Chondrocyte (in vitro differentiated cells): ENCODE measurements around the gene TSHZ2. TPM values are rescaled to one million over a fixed set of nuclear protein-coding genes. Genes with fewer than 3 reads are reported as not detected.

Experiments used
- DNase-seq: peaks from one replicate; pipeline ENCODE4 v3.0.0; 2021; ENCODE audit warnings: mixed read lengths, low spot score
- H3K27ac Mint-ChIP-seq: one replicate; pipeline ENCODE4 v1.8.0; 2021; ENCODE audit warnings: mild to moderate bottlenecking, moderate library complexity, mixed read lengths; ENCODE audit not compliant: unreplicated experiment
- H3K27me3 Mint-ChIP-seq: 2 replicates; pipeline ENCODE4 v1.8.0; 2021; ENCODE audit warnings: low read depth, mixed read lengths
- H3K36me3 Mint-ChIP-seq: 2 replicates; pipeline ENCODE4 v1.8.0; 2021; ENCODE audit warnings: low read depth, mixed read lengths
- H3K4me1 Mint-ChIP-seq: 2 replicates; pipeline ENCODE4 v1.8.0; 2021; ENCODE audit warnings: low read depth, mild to moderate bottlenecking, mixed read lengths
- H3K4me3 Mint-ChIP-seq: one replicate; pipeline ENCODE4 v1.8.0; 2021; ENCODE audit warnings: mild to moderate bottlenecking, moderate library complexity, mixed read lengths; ENCODE audit not compliant: unreplicated experiment
- H3K9me3 Mint-ChIP-seq: 2 replicates; pipeline ENCODE4 v1.8.0; 2021; ENCODE audit warnings: low read depth, mixed read lengths
- total RNA-seq: library from RNA; stranded (reverse); gene quantifications from 3 replicates; pipeline ENCODE4 v1.2.1, GENCODE V29; 2021
- TF ChIP-seq, protein P1 (sequence below): fragments of 200-600 bp; sonication (generic); IDR thresholded peaks from 2 replicates; pipeline ENCODE4 v1.5.0; 2021; ENCODE audit warnings: antibody characterized with exemption, mild to moderate bottlenecking, moderate library complexity

Gene TSHZ2
- total RNA-seq, 1 donor from 2014 or later, result 0.37 TPM

- Mint-ChIP-seq H3K9me3 (peaks cover 16% of the 10 kb centered on the region), H3K27ac (no peak overlapping the region), H3K4me3 (no peak overlapping the region), H3K4me1 (no peaks in the 10 kb centered on the region), H3K36me3 (no peaks in the 10 kb centered on the region), H3K27me3 (peaks cover 2% of the 10 kb centered on the region)
- TF ChIP-seq, protein P1, sequence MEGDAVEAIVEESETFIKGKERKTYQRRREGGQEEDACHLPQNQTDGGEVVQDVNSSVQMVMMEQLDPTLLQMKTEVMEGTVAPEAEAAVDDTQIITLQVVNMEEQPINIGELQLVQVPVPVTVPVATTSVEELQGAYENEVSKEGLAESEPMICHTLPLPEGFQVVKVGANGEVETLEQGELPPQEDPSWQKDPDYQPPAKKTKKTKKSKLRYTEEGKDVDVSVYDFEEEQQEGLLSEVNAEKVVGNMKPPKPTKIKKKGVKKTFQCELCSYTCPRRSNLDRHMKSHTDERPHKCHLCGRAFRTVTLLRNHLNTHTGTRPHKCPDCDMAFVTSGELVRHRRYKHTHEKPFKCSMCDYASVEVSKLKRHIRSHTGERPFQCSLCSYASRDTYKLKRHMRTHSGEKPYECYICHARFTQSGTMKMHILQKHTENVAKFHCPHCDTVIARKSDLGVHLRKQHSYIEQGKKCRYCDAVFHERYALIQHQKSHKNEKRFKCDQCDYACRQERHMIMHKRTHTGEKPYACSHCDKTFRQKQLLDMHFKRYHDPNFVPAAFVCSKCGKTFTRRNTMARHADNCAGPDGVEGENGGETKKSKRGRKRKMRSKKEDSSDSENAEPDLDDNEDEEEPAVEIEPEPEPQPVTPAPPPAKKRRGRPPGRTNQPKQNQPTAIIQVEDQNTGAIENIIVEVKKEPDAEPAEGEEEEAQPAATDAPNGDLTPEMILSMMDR, result no peak
- no peak for DNase-seq
These were observed 98.1 kb downstream of the TSHZ2 start for GRCh38 chr20:53070224-53070623.

DNA sequence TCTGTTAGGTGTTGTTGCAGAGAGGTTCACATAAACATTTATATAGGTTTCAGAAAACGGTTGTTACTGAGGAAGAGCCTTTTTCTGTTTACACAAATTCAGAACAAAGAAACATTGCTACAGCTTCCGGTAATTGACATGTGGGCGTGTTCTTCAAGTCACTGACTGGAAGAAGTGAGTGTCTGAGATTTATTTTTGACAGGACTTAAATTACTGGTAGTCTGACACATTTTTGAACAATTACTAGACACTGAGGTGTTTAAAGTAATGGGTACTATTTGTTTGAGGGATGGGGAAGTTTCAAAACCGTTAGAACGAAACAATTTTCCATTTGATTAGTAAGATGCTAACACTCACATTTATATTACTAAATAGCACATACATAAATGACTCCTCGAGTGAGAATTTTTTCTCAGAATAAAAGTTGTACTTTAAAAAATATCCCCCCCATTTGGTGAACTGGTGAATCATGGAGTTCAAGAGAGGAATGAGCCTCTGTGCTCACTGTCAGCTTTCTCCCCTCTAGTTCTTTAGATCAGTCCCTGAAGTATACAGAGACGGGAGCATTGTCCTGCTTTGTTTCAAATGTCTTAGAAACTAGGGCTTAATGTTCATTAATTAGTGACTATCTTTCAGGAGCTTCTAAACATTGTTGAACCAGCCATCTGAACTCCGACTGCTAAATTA, 98.7 kb downstream of the TSHZ2 start:
- Mint-ChIP-seq H3K4me1 (no peaks in the 10 kb centered on the region), H3K27me3 (peaks cover 2% of the 10 kb centered on the region), H3K9me3 (peaks cover 16% of the 10 kb centered on the region), H3K36me3 (no peaks in the 10 kb centered on the region), H3K4me3 (no peak overlapping the region), H3K27ac (no peak overlapping the region)
- TF ChIP-seq, protein P1, result no peak
- DNase-seq, result no peak

DNA sequence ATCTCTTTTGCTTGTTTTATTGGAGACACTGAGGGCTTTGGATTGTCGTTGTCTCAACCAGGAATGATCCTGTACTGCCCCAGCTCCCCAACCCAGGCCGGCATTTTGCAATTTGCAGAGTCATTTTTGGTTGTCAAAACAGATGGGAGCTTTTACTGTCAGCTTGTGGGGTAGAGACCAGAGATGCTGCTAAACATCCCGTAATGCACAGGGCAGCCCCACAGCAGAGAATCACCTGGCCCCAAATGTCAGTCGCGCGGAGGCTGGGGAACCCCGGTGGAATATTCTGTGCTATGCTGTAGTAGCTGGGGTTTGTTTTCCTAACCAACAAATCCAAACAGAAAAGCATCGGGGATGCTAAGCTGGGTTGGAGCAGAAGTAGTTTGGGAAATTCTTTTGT, 99.7 kb downstream of the TSHZ2 start:
- Mint-ChIP-seq H3K9me3 (peaks cover 15% of the 10 kb centered on the region), H3K4me3 (no peak overlapping the region), H3K4me1 (no peaks in the 10 kb centered on the region), H3K36me3 (no peaks in the 10 kb centered on the region), H3K27me3 (peaks cover 2% of the 10 kb centered on the region), H3K27ac (no peak overlapping the region)
- no peak for DNase-seq
- TF ChIP-seq, protein P1, result no peak

GRCh38 chr20:53072923-53073579, 100.9 kb downstream of the TSHZ2 start:
- Mint-ChIP-seq H3K27ac (no peak overlapping the region), H3K4me3 (no peak overlapping the region), H3K9me3 (peaks cover 4% of the 10 kb centered on the region), H3K27me3 (peaks cover 2% of the 10 kb centered on the region), H3K4me1 (no peaks in the 10 kb centered on the region), H3K36me3 (no peaks in the 10 kb centered on the region)
- TF ChIP-seq, protein P1, result no peak
- no peak for DNase-seq

- H3K27ac Mint-ChIP-seq, result no peak overlapping the region
- no peaks in the 10 kb centered on the region for H3K36me3 Mint-ChIP-seq
- no peaks in the 10 kb centered on the region for H3K27me3 Mint-ChIP-seq
- TF ChIP-seq, protein P1, result no peak
- no peaks in the 10 kb centered on the region for H3K9me3 Mint-ChIP-seq
- no peak overlapping the region for H3K4me3 Mint-ChIP-seq
- DNase-seq, result no peak
- no peaks in the 10 kb centered on the region for H3K4me1 Mint-ChIP-seq
These were observed 101.7 kb downstream of the TSHZ2 start for GRCh38 chr20:53073636-53074415.
